Heart left ventricle (tissue), 16 donors: ENCODE measurements around the gene KCNMB3. TPM values are rescaled to one million over a fixed set of nuclear protein-coding genes. Genes with fewer than 3 reads are reported as not detected.
A peak's percentile ranks its signal among the peaks of the same experiment; 100 is the strongest.
"Not testable (repeated sequence)": the region's sequence is repeated elsewhere in the genome, so short reads cannot be mapped to it uniquely, and the experiment has no call there.

Source experiments
- ATAC-seq, 4 donors: fragments of 200-7000 bp; cut with Tn5 transposase; one replicate each; pipeline ENCODE4 v1.9.1; 2020 to 2022; ENCODE audit warnings: moderate library complexity in 4 of 4, mild to moderate bottlenecking in 3 of 4, moderate number of reproducible peaks in 1 of 4
- DNase-seq, 5 donors: peaks; one replicate each; pipeline ENCODE4 v3.0.0-alpha.2; 2020
- H3K27ac ChIP-seq, 12 donors: fragments of 200-600 bp; sonication (generic) in 4 of 12; one replicate each; pipeline versions ENCODE4 v1.5.0 to v1.8.0; 2016 to 2022; ENCODE audit warnings: mild to moderate bottlenecking in 2 of 12
- H3K27me3 ChIP-seq, 9 donors: fragments of 200-600 bp; sonication (generic) in 2 of 9; one replicate each; pipeline versions ENCODE4 v1.5.1 to v1.8.0; 2016 to 2022; ENCODE audit warnings: mild to moderate bottlenecking in 3 of 9
- H3K36me3 ChIP-seq, 9 donors: fragments of 200-600 bp; sonication (generic) in 2 of 9; one replicate each; pipeline versions ENCODE4 v1.5.0 to v1.8.0; 2018 to 2022; ENCODE audit warnings: mild to moderate bottlenecking in 2 of 9
- H3K4me1 ChIP-seq, 12 donors: fragments of 200-600 bp; sonication (generic) in 4 of 12; one replicate each; pipeline versions ENCODE4 v1.5.0 to v1.8.0; 2016 to 2022; ENCODE audit warnings: mild to moderate bottlenecking in 3 of 12
- H3K4me3 ChIP-seq, 12 donors: fragments of 200-600 bp; sonication (generic) in 4 of 12; one replicate each; pipeline versions ENCODE4 v1.5.0 to v1.8.0; 2017 to 2022; ENCODE audit warnings: mild to moderate bottlenecking in 9 of 12, moderate library complexity in 4 of 12
- H3K9me3 ChIP-seq, 12 donors: fragments of 200-600 bp; sonication (generic) in 4 of 12; one replicate each; pipeline versions ENCODE4 v1.5.0 to v1.8.0; 2016 to 2022; ENCODE audit warnings: mild to moderate bottlenecking in 1 of 12
- CTCF ChIP-seq, 12 donors: fragments of 200-600 bp; sonication (generic) in 4 of 12; IDR thresholded peaks; one replicate each; pipeline versions ENCODE4 v1.5.0 to v1.8.0; 2018 to 2022; ENCODE audit warnings: antibody characterized with exemption in 12 of 12, mild to moderate bottlenecking in 5 of 12
- POLR2A ChIP-seq, 2 donors: fragments of 450-650 bp; IDR thresholded peaks; one replicate each; pipeline ENCODE4 v1.6.1; 2017; ENCODE audit warnings: antibody characterized with exemption in 2 of 2, mild to moderate bottlenecking in 2 of 2, moderate library complexity in 2 of 2
- WGBS, 4 donors: extraction: QIAGEN DNeasy Blood & Tissue Kit in 2 of 4; methylation state at CpG; one replicate each; pipeline versions ENCODE4 v1.1.5 to v1.1.7; 2013 to 2018; 5-methylcytosine and 5-hydroxymethylcytosine counted together
- intact Hi-C, 10 donors: fragments of 100-400 bp; cut with DNase I; formaldehyde crosslinking; loops; one replicate each; pipeline versions ENCODE4 v1.11.1 to v1.14.2; 2022
- polyA plus RNA-seq, 2 donors: library from polyadenylated mRNA; stranded (reverse); fragments of 200-250 nt; gene quantifications; one replicate each; pipeline ENCODE4 v1.2.3, GENCODE V29; 2013
- total RNA-seq, 9 donors: library from RNA; depleted of rRNA in 2 of 9; stranded (reverse); fragments of >200 nt in 2 of 9; fragmentation: NEBNext Ultra II Directional in 3 of 9; extraction: Animal tissue kit (Norgen Biotek cat#: 25700) in 3 of 9; gene quantifications; one replicate each; pipeline versions ENCODE4 v1.1.0 to v1.2.4, GENCODE V29; 2016 to 2023
- donor health status: ischemic (EF 13 %, LVEDD 7.1; RV severe dilation, severe dysfunction).
- donor health status: healthy with polysubstance abuse.
- donor health status: DM: no; HTN: yes; CAD: no.
- donor health status: DM: no; HTN: no; CAD: no.
- donor health status: ischemic (EF 25% LVEDD 6.9; RV normal size, moderate dysfunction).
- donor health status: ischemic (EF 25% LVEDD 5.7; RV mildly dilated, moderate dysfunction).
- donor health status: healthy.
- donor health status: DM: yes; HTN: yes; CAD: no.
- donor health status: ischemic (EF 35%, LVEDD 5.7; RV mildly dilated, moderate dysfunction).
- donor health status: nonischemic (EF 11% LVEDD 7.7; RV severe dilation, severe dysfunction).
- donor health status: DM: yes; HTN: yes; CAD: no.
- donor health status: PGD.
- donor health status: ischemic (EF 29% LVEDD 5.4; RV normal size, mild dysfunction).
- donor health status: nonischemic (EF 23%, LVEDD 6.1; RV moderate dilation, normal function).

Gene KCNMB3
- total and polyA plus RNA-seq, 11 donors: 0.40 to 1.6 (median 1.1) TPM

- no peak for DNase-seq
- Histone ChIP-seq H3K27me3 (no peaks in the 10 kb centered on the region), H3K27ac (no peak overlapping the region), H3K4me1 (peaks cover 0 to 12% (median 6%) of the 10 kb centered on the region in 12 donors), H3K36me3 (no peaks in the 10 kb centered on the region), H3K4me3 (no peak overlapping the region), H3K9me3 (peaks cover 0 to 4% (median 0%) of the 10 kb centered on the region in 12 donors)
- intact Hi-C loops: loop anchor here in 2 of 10 donors (5.0 to 10.0 kb wide), 2 partner anchors 50 to 118 kb away; partner anchors contain the start of gene PIK3CA (in 1 of the 2)
- WGBS, 4 donors: 93 to 100% (median 97%) methylated on average over 1 of the region's 1 CpG
- ATAC-seq: no peak
- TF ChIP-seq POLR2A (IDR thresholded peaks at IDR 0.05): no peak
- no peak for TF ChIP-seq CTCF (IDR thresholded peaks at IDR 0.05)
Measured at GRCh38 chr3:179265092-179265491, 14.2 kb upstream of the KCNMB3 start.

GRCh38 chr3:179264449-179264848 is 13.5 kb upstream of the KCNMB3 start:
- peaks cover 0 to 11% (median 0%) of the 10 kb centered on the region in 12 donors for H3K9me3 ChIP-seq
- DNase-seq (no peak), ATAC-seq (no peak)
- H3K36me3 ChIP-seq: no peaks in the 10 kb centered on the region
- TF ChIP-seq POLR2A (IDR thresholded peaks at IDR 0.05): no peak
- TF ChIP-seq CTCF (IDR thresholded peaks at IDR 0.05): no peak
- intact Hi-C loops: loop anchor here in 2 of 10 donors (5.0 to 10.0 kb wide), 2 partner anchors 50 to 117 kb away; partner anchors contain the start of gene PIK3CA (in 2 of the 2)
- H3K27me3 ChIP-seq: no peaks in the 10 kb centered on the region
- H3K4me1 ChIP-seq: peaks cover 0 to 12% (median 6%) of the 10 kb centered on the region in 12 donors
- H3K4me3 ChIP-seq: no peak overlapping the region
- H3K27ac ChIP-seq: no peak overlapping the region
- WGBS, 4 donors: 58 to 90% (median 78%) methylated on average over 4 of the region's 4 CpGs

GRCh38 chr3:179263134-179263533 is 12.2 kb upstream of the KCNMB3 start:
- H3K36me3 ChIP-seq: no peaks in the 10 kb centered on the region
- ATAC-seq: no peak
- no peak overlapping the region for H3K27ac ChIP-seq
- DNase-seq: no peak
- no peaks in the 10 kb centered on the region for H3K27me3 ChIP-seq
- no peak for TF ChIP-seq POLR2A (IDR thresholded peaks at IDR 0.05)
- TF ChIP-seq CTCF (IDR thresholded peaks at IDR 0.05): no peak
- peaks cover 0 to 10% (median 5%) of the 10 kb centered on the region in 12 donors for H3K4me1 ChIP-seq
- WGBS, 4 donors: 96 to 98% (median 97%) methylated on average over 14 to 29 of the region's 29 CpGs
- intact Hi-C loops: loop anchor here in 2 of 10 donors (5.0 to 10.0 kb wide), 2 partner anchors 52 to 116 kb away; partner anchors contain the start of gene PIK3CA (in 2 of the 2)
- peaks cover 0 to 24% (median 2%) of the 10 kb centered on the region in 12 donors for H3K9me3 ChIP-seq
- H3K4me3 ChIP-seq: no peak overlapping the region

GRCh38 chr3:179260949-179261765 is 10.2 kb upstream of the KCNMB3 start:
- no peaks in the 10 kb centered on the region for H3K27me3 ChIP-seq
- 6 to 25% (median 14%) methylated on average over 34 to 71 of the region's 71 CpGs for WGBS, 4 donors
- peak overlapping the region; percentile 22 to 85 (median 72) for H3K4me3 ChIP-seq
- H3K4me1 ChIP-seq: peaks cover 0 to 7% (median 0%) of the 10 kb centered on the region in 12 donors
- peak overlapping the region in 11 of 12 donors; percentile 25 to 81 (median 70) for H3K27ac ChIP-seq
- DNase-seq: peak; percentile 76 to 92 (median 85)
- peaks cover 0 to 33% (median 2%) of the 10 kb centered on the region in 12 donors for H3K9me3 ChIP-seq
- TF ChIP-seq CTCF (IDR thresholded peaks at IDR 0.05): no peak
- TF ChIP-seq POLR2A (IDR thresholded peaks at IDR 0.05): peak in 1 of 2 donors; percentile 63
- intact Hi-C loops: loop anchor here in 3 of 10 donors (2.0 to 10.0 kb wide), 3 partner anchors 54 to 114 kb away; partner anchors contain the start of gene PIK3CA (in 2 of the 3)
- peak; percentile 86 to 100 (median 98) for ATAC-seq
- no peaks in the 10 kb centered on the region for H3K36me3 ChIP-seq

- not testable (repeated sequence) for H3K4me1 ChIP-seq, H3K27me3 ChIP-seq, DNase-seq, H3K36me3 ChIP-seq, ATAC-seq
- Histone ChIP-seq H3K27ac (peak overlapping the region in 1 of 12 donors; percentile 59), H3K9me3 (peaks cover 0 to 33% (median 2%) of the 10 kb centered on the region in 12 donors), H3K4me3 (peak overlapping the region in 5 of 12 donors; percentile 47 to 84 (median 69))
- 97 to 99% (median 98%) methylated on average over 9 of the region's 9 CpGs for WGBS, 4 donors
- intact Hi-C loops: loop anchor here in 3 of 10 donors (2.0 to 10.0 kb wide), 3 partner anchors 55 to 113 kb away; partner anchors contain the start of gene PIK3CA (in 2 of the 3)
Measured at GRCh38 chr3:179259959-179260756, 9.2 kb upstream of the KCNMB3 start.
